ENCODE results near the gene BTBD9. TPM values are rescaled to one million over a fixed set of nuclear protein-coding genes. Genes with fewer than 3 reads are reported as not detected.

The BTBD9 gene
- total and polyA plus RNA-seq, 2 experiments from 2014 or later: 13.0 to 17.0 TPM

GRCh38 chr6:38233161-38233791, 406.5 kb downstream of the BTBD9 start:
- Histone ChIP-seq H3K9me3 (ENCODE audit: low read depth) (no peaks in the 10 kb centered on the region), H3K4me2 (no peak overlapping the region), H2AFZ (no peak overlapping the region), H3K9me2 (replicated peaks; ENCODE audit: insufficient read depth) (no peaks in the 10 kb centered on the region), H4K20me1 (ENCODE audit: insufficient read depth, poor library complexity, severe bottlenecking) (no peaks in the 10 kb centered on the region), H3K36me3 (replicated peaks; ENCODE audit: insufficient read depth, low read depth) (no peaks in the 10 kb centered on the region), H3K27ac (no peak overlapping the region), H3K27me3 (no peaks in the 10 kb centered on the region), H3K79me2 (no peaks in the 10 kb centered on the region), H3K4me1 (ENCODE audit: insufficient read depth) (no peaks in the 10 kb centered on the region), H3K4me3 (no peak overlapping the region)
- WGBS (ENCODE audit: low lambda C conversion rate, missing lambda C conversion rate): 87% methylated on average over 5 of the region's 5 CpGs
- no peak for DNase-seq (ENCODE audit: low spot score)
- TF ChIP-seq CTCF (IDR thresholded peaks at IDR 0.05; ENCODE audit: poor library complexity) (no peak), EZH2 (IDR thresholded peaks at IDR 0.05; ENCODE audit: borderline replicate concordance) (no peak), EZH2phosphoT487 (IDR thresholded peaks at IDR 0.05; ENCODE audit: low read depth, severe bottlenecking, unreplicated experiment) (no peak)

- Histone ChIP-seq H3K36me3 (replicated peaks; ENCODE audit: insufficient read depth, low read depth) (no peaks in the 10 kb centered on the region), H3K4me1 (ENCODE audit: insufficient read depth) (no peaks in the 10 kb centered on the region), H2AFZ (no peak overlapping the region), H3K9me2 (replicated peaks; ENCODE audit: insufficient read depth) (no peaks in the 10 kb centered on the region), H3K27me3 (no peaks in the 10 kb centered on the region), H3K27ac (no peak overlapping the region), H4K20me1 (ENCODE audit: insufficient read depth, poor library complexity, severe bottlenecking) (no peaks in the 10 kb centered on the region), H3K79me2 (no peaks in the 10 kb centered on the region), H3K9me3 (ENCODE audit: low read depth) (no peaks in the 10 kb centered on the region), H3K4me3 (no peak overlapping the region), H3K4me2 (no peak overlapping the region)
- DNase-seq (ENCODE audit: low spot score): no peak
- TF ChIP-seq EZH2phosphoT487 (IDR thresholded peaks at IDR 0.05; ENCODE audit: low read depth, severe bottlenecking, unreplicated experiment) (no peak), EZH2 (IDR thresholded peaks at IDR 0.05; ENCODE audit: borderline replicate concordance) (no peak), CTCF (IDR thresholded peaks at IDR 0.05; ENCODE audit: poor library complexity) (no peak)
- 28% methylated on average over 2 of the region's 2 CpGs for WGBS (ENCODE audit: low lambda C conversion rate, missing lambda C conversion rate)
These were observed 414.0 kb downstream of the BTBD9 start for GRCh38 chr6:38225766-38226165.

DNA sequence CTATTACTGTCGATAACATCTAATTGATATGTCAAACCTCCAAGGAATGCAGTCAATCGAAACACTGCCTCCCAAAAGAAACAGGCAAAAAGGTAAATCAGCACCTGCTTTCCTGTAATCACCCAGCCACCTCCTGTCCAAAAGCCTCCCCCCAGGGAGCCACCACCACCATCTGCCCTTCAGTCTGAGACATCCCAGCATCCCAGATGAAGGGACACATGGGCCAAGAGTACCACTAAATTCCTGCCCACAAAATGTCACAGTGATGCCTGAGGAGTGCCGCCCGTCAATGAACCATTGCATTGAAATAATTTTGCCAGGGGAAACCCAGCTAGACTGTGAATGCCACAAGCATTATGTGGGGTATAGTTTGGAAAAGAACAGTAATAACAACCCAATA, 418.5 kb downstream of the BTBD9 start:
- Histone ChIP-seq H3K9me2 (replicated peaks; ENCODE audit: insufficient read depth) (no peaks in the 10 kb centered on the region), H3K4me3 (no peak overlapping the region), H3K79me2 (no peaks in the 10 kb centered on the region), H4K20me1 (ENCODE audit: insufficient read depth, poor library complexity, severe bottlenecking) (no peaks in the 10 kb centered on the region), H3K9me3 (ENCODE audit: low read depth) (no peaks in the 10 kb centered on the region), H3K36me3 (replicated peaks; ENCODE audit: insufficient read depth, low read depth) (no peaks in the 10 kb centered on the region), H3K4me1 (ENCODE audit: insufficient read depth) (no peaks in the 10 kb centered on the region), H3K27me3 (no peaks in the 10 kb centered on the region), H3K27ac (no peak overlapping the region), H3K4me2 (no peak overlapping the region), H2AFZ (no peak overlapping the region)
- WGBS (ENCODE audit: low lambda C conversion rate, missing lambda C conversion rate): 93% methylated on average over 4 of the region's 4 CpGs
- DNase-seq (ENCODE audit: low spot score): no peak
- TF ChIP-seq EZH2phosphoT487 (IDR thresholded peaks at IDR 0.05; ENCODE audit: low read depth, severe bottlenecking, unreplicated experiment) (no peak), CTCF (IDR thresholded peaks at IDR 0.05; ENCODE audit: poor library complexity) (no peak), EZH2 (IDR thresholded peaks at IDR 0.05; ENCODE audit: borderline replicate concordance) (no peak)

Data from hepatocyte (in vitro differentiated cells).